Activated T-helper 17 cell treated with anti-CD3 and anti-CD28 coated beads, Interleukin-2, amount 50 U/mL, for 72 hours (primary cell): Measurements from ENCODE around the gene ALG13. TPM values are rescaled to one million over a fixed set of nuclear protein-coding genes. Genes with fewer than 3 reads are reported as not detected.
"Not testable (repeated sequence)": the region's sequence is repeated elsewhere in the genome, so short reads cannot be mapped to it uniquely, and the experiment has no call there.

Experiments used
- ATAC-seq: fragments of 150-1000 bp; cut with Tn5 transposase; replicated peaks from 2 replicates; pipeline ENCODE4 v1.10.0; 2021; ENCODE audit warnings: mild to moderate bottlenecking, moderate library complexity
- H3K27ac Mint-ChIP-seq: one replicate; pipeline ENCODE4 v1.8.0; 2022; ENCODE audit warnings: mixed read lengths
- H3K27me3 Mint-ChIP-seq: one replicate; pipeline ENCODE4 v1.8.0; 2022; ENCODE audit warnings: mixed read lengths
- H3K36me3 Mint-ChIP-seq: one replicate; pipeline ENCODE4 v1.8.0; 2022; ENCODE audit warnings: low read depth, mild to moderate bottlenecking, mixed read lengths
- H3K4me1 Mint-ChIP-seq: one replicate; pipeline ENCODE4 v1.8.0; 2022; ENCODE audit warnings: mixed read lengths
- H3K4me3 Mint-ChIP-seq: one replicate; pipeline ENCODE4 v1.8.0; 2022; ENCODE audit warnings: mild to moderate bottlenecking, mixed read lengths
- H3K9me3 Mint-ChIP-seq: one replicate; pipeline ENCODE4 v1.8.0; 2022; ENCODE audit warnings: mixed read lengths
- total RNA-seq, 2 donors: library from RNA; stranded (reverse); gene quantifications; one replicate each; pipeline ENCODE4 v1.2.3, GENCODE V29; 2022

Gene ALG13
- total RNA-seq: 10 to 100 TPM; 49.0 to 83.1 TPM

DNA sequence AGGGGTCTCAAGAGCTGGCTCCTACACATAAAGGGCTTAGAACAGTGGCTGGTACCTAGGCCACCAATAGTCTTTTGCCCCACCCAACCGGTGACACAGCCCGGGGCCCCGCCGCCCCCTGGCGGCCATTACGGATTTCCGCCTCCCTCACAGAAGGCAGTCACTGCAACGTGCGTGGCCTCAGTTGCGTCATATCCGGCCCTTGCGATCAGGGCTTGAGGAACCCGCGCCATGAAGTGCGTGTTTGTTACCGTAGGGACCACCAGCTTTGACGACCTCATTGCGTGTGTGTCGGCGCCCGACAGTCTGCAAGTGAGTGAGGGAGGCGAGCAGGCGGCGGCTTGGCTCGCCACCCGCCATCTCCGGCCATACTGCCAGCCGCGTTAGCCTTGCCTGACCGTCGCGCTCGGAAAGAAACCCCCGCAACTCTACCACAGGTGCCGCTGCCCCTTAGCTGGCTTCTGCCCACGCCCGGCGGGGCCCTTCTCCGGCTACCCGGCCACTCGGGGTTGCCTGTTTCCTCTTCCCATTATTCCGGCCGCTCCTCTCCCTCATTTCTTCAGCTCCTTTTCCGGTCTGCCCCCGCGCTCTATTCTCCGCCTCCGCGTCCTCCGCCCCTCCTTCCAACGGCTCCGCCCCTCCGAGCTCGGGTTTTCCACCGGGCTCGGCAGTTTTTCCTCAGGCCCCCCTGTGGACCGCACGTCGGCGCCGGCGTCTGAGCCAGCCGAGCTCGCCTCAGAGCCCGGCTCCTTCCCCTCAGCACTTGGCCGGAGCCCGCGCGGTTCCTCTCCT is at the start of gene ALG13:
TSS of gene ALG13 (plus strand) at position 183 of the 792 bp plus-strand sequence. CDS start at position 232, 49 bp downstream.
- no peaks in the 10 kb centered on the region for H3K27me3 Mint-ChIP-seq
- H3K27ac Mint-ChIP-seq: peak within 1 kb of the TSS; percentile 95
- peaks cover 51% of the 10 kb centered on the region for H3K36me3 Mint-ChIP-seq
- peak; percentile 96 for ATAC-seq
- H3K9me3 Mint-ChIP-seq: no peaks in the 10 kb centered on the region
- H3K4me3 Mint-ChIP-seq: peak within 1 kb of the TSS; percentile 85
- H3K4me1 Mint-ChIP-seq: peaks cover 16% of the 10 kb centered on the region

- H3K27ac Mint-ChIP-seq: no peak overlapping the region
- H3K9me3 Mint-ChIP-seq: no peaks in the 10 kb centered on the region
- H3K36me3 Mint-ChIP-seq: no peaks in the 10 kb centered on the region
- H3K4me3 Mint-ChIP-seq: no peak overlapping the region
- no peaks in the 10 kb centered on the region for H3K4me1 Mint-ChIP-seq
- no peak for ATAC-seq
- no peaks in the 10 kb centered on the region for H3K27me3 Mint-ChIP-seq
Observed at GRCh38 chrX:111634823-111635729, 45.9 kb upstream of the ALG13 start.

GRCh38 chrX:111641969-111642368 is 39.0 kb upstream of the ALG13 start:
- H3K36me3 Mint-ChIP-seq: no peaks in the 10 kb centered on the region
- no peak overlapping the region for H3K27ac Mint-ChIP-seq
- ATAC-seq: no peak
- no peak overlapping the region for H3K4me3 Mint-ChIP-seq
- H3K4me1 Mint-ChIP-seq: no peaks in the 10 kb centered on the region
- H3K9me3 Mint-ChIP-seq: peaks cover 3% of the 10 kb centered on the region
- no peaks in the 10 kb centered on the region for H3K27me3 Mint-ChIP-seq

- H3K4me3 Mint-ChIP-seq, H3K4me1 Mint-ChIP-seq, H3K36me3 Mint-ChIP-seq, H3K9me3 Mint-ChIP-seq, H3K27ac Mint-ChIP-seq, ATAC-seq, H3K27me3 Mint-ChIP-seq: not testable (repeated sequence)
Observed at GRCh38 chrX:111645165-111645564, 35.8 kb upstream of the ALG13 start.

DNA sequence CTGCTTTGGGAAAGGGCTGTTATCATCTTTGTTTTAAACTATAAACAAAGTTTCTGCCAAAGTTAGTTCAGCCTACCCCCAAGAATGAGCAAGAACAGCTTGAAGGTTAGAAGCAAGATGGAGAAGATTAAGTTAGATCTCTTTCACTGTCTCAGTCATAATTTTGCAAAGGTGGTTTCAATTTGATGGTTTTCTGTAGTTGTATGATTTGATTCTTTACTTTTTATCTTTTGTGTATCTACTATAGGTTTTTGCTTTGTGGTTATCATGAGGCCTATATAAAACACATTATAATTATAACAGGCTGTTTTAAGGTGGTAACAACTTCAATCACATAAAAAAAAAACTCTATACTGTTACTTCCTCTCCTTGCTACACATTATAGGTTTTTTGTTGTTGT is 35.4 kb upstream of the ALG13 start:
- H3K4me3 Mint-ChIP-seq: no peak overlapping the region
- no peaks in the 10 kb centered on the region for H3K36me3 Mint-ChIP-seq
- H3K9me3 Mint-ChIP-seq: peaks cover 3% of the 10 kb centered on the region
- peak; percentile 38 for ATAC-seq
- H3K27me3 Mint-ChIP-seq: no peaks in the 10 kb centered on the region
- H3K27ac Mint-ChIP-seq: no peak overlapping the region
- no peaks in the 10 kb centered on the region for H3K4me1 Mint-ChIP-seq

DNA sequence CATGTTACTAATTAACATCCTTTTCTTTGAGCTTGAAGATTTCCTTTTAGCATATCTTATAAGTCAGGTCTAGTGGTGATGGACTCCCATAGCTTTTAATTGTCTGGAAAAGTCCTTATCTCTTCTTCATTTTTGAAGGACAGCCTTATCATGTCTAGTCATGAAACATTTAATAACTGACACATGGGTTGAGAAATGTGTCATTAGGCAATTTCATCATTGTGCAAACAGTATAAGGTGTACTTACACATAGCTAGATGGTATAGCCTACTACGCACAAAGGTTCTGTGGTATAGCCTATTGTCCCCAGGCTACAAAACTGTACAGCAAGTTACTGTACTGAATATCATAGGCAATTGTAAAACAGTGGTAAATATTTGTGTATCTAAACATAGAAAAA is 34.5 kb upstream of the ALG13 start:
- H3K27ac Mint-ChIP-seq: no peak overlapping the region
- no peaks in the 10 kb centered on the region for H3K4me1 Mint-ChIP-seq
- no peaks in the 10 kb centered on the region for H3K36me3 Mint-ChIP-seq
- peaks cover 3% of the 10 kb centered on the region for H3K9me3 Mint-ChIP-seq
- ATAC-seq: no peak
- H3K4me3 Mint-ChIP-seq: no peak overlapping the region
- no peaks in the 10 kb centered on the region for H3K27me3 Mint-ChIP-seq

DNA sequence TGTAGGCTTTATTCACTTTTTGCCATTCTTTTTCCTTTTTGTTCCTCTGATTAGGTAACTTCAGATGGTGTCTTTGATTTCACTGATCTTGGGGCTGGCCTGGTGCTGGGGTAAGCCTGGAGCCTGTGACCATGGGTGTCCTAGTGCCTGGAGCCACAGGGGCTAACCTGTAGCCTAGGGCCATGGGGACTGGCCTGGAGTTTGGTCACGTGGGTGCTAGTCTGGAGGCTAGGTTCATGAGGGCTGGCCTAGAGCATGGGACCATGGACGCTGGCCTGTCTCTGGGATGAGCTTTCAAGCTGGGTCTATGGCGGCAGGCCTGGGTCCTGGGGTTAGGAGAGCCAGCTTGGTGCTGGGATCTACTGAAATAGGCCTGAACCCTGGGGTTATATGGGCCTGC is 32.2 kb upstream of the ALG13 start:
- no peak for ATAC-seq
- peaks cover 3% of the 10 kb centered on the region for H3K9me3 Mint-ChIP-seq
- no peaks in the 10 kb centered on the region for H3K36me3 Mint-ChIP-seq
- H3K4me3 Mint-ChIP-seq: no peak overlapping the region
- H3K27me3 Mint-ChIP-seq: no peaks in the 10 kb centered on the region
- no peaks in the 10 kb centered on the region for H3K4me1 Mint-ChIP-seq
- no peak overlapping the region for H3K27ac Mint-ChIP-seq

DNA sequence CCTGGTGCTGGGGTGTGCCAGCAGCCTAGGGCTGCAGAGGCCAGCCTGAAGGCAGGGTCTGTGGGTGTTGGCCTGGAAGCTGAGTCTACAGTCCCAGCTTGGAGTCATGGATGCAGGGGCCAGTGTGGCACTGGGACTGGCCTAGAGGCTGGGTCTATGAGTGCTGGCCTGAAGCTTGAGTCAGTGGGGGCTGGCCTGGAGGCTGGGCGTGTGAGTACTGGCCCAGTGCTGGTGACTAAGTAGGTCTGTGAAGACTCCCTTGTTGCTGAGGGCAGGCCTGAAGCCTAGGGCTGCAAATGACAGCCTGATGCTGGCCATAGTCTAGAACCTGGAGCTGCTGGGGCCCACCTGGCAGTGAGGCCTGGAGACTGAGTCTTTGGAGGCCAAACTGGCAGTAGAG is 31.3 kb upstream of the ALG13 start:
- no peak for ATAC-seq
- Mint-ChIP-seq H3K4me1 (no peaks in the 10 kb centered on the region), H3K9me3 (peaks cover 3% of the 10 kb centered on the region), H3K4me3 (no peak overlapping the region), H3K27me3 (no peaks in the 10 kb centered on the region), H3K36me3 (no peaks in the 10 kb centered on the region), H3K27ac (no peak overlapping the region)

- no peak for ATAC-seq
- H3K9me3 Mint-ChIP-seq: no peaks in the 10 kb centered on the region
- no peaks in the 10 kb centered on the region for H3K27me3 Mint-ChIP-seq
- H3K4me1 Mint-ChIP-seq: no peaks in the 10 kb centered on the region
- H3K27ac Mint-ChIP-seq: no peak overlapping the region
- no peaks in the 10 kb centered on the region for H3K36me3 Mint-ChIP-seq
- H3K4me3 Mint-ChIP-seq: no peak overlapping the region
Observed at GRCh38 chrX:111650845-111651244, 30.1 kb upstream of the ALG13 start.

DNA sequence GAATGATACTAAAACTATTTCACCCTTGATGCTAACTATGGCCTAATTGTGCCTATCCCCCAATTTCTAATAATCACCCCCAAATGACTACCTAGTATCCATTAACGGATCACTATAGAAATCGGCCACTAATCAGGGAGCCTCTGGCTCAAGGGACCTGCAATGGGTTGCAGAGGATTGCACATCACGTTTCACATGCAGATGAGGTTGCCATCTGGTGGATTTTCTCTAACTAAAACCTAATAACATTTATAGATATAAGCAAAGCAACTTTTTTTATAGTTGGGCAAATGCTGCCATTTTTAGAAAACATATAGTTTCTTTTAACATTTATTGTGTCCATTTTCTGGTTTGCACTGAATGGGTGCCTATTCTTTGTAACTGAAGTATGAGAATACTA is 28.3 kb upstream of the ALG13 start:
- no peaks in the 10 kb centered on the region for H3K36me3 Mint-ChIP-seq
- no peaks in the 10 kb centered on the region for H3K9me3 Mint-ChIP-seq
- H3K27me3 Mint-ChIP-seq: no peaks in the 10 kb centered on the region
- H3K27ac Mint-ChIP-seq: no peak overlapping the region
- no peak for ATAC-seq
- no peak overlapping the region for H3K4me3 Mint-ChIP-seq
- H3K4me1 Mint-ChIP-seq: no peaks in the 10 kb centered on the region

DNA sequence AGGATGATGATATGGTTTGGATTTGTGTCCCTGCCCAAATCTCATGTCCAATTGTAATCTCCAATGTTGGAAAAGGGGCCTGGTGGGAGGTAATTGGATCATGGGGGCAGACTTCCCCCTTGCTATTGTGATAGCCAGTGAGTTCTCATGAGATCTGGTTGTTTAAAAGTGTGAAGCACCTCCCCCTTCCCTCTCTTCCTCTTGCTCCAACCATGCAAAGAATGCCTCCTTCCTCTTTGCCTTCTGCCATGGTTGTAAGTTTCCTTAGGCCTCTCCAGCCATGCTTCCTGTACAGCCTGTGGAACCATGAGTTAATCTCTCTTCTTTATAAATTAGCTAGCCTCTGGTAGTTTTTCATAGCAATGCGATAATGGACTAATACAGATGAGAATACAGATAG is 19.7 kb upstream of the ALG13 start:
- no peak for ATAC-seq
- H3K4me3 Mint-ChIP-seq: no peak overlapping the region

GRCh38 chrX:111662292-111662691 is 18.7 kb upstream of the ALG13 start:
- H3K4me3 Mint-ChIP-seq: no peak overlapping the region
- no peak for ATAC-seq
- no peak overlapping the region for H3K27ac Mint-ChIP-seq
- H3K36me3 Mint-ChIP-seq: no peaks in the 10 kb centered on the region
- H3K4me1 Mint-ChIP-seq: no peaks in the 10 kb centered on the region
- H3K9me3 Mint-ChIP-seq: no peaks in the 10 kb centered on the region
- no peaks in the 10 kb centered on the region for H3K27me3 Mint-ChIP-seq

More for the DNA sequence above, 19.7 kb upstream of the ALG13 start:
- Mint-ChIP-seq H3K27ac (no peak overlapping the region), H3K36me3 (no peaks in the 10 kb centered on the region), H3K4me1 (no peaks in the 10 kb centered on the region), H3K27me3 (no peaks in the 10 kb centered on the region), H3K9me3 (no peaks in the 10 kb centered on the region)

DNA sequence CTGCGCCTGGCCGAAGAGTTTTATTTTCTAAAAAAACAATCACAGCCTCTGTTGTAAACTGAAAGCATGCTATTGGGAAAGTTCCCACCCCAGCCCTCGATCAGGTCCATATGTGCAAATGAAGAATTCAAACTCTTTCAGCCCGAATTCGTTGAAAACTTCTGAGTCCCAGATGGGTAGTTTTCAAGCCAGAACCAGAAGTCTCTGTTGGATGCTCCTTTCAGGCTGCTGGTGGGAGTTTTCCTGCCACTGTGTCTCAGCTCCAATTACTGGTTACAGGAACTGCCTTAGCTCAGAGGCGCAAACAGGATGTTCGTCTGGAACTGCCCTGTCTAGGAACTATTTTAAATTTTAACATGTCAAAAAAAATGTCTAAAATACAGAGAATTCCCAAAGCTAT is 9.3 kb upstream of the ALG13 start:
- Mint-ChIP-seq H3K27ac (no peak overlapping the region), H3K27me3 (no peaks in the 10 kb centered on the region), H3K4me3 (no peak overlapping the region), H3K36me3 (no peaks in the 10 kb centered on the region), H3K9me3 (no peaks in the 10 kb centered on the region), H3K4me1 (no peaks in the 10 kb centered on the region)
- no peak for ATAC-seq

DNA sequence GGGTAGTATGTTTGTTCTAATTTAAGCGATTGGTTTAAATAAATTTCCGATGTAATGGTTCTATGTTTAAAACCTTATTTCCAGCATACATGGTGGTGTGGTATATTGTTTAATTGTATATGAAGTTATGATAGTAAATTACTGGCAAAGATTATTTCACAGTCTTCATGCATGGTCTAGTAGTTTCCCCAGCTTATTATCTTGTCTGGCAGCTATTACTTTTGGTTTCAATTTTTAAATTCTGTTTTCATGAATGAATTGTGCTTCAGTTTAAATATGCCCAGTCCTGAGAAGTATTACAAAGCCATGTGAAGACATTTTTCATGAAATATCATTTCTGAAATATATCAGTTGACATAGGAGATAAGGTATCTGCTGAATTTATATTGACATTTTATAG is 6.3 kb downstream of the ALG13 start:
- no peaks in the 10 kb centered on the region for H3K27me3 Mint-ChIP-seq
- H3K4me1 Mint-ChIP-seq: peaks cover 15% of the 10 kb centered on the region
- no peaks in the 10 kb centered on the region for H3K9me3 Mint-ChIP-seq
- no peak overlapping the region for H3K4me3 Mint-ChIP-seq
- ATAC-seq: no peak
- H3K36me3 Mint-ChIP-seq: peaks cover 95% of the 10 kb centered on the region
- no peak overlapping the region for H3K27ac Mint-ChIP-seq

DNA sequence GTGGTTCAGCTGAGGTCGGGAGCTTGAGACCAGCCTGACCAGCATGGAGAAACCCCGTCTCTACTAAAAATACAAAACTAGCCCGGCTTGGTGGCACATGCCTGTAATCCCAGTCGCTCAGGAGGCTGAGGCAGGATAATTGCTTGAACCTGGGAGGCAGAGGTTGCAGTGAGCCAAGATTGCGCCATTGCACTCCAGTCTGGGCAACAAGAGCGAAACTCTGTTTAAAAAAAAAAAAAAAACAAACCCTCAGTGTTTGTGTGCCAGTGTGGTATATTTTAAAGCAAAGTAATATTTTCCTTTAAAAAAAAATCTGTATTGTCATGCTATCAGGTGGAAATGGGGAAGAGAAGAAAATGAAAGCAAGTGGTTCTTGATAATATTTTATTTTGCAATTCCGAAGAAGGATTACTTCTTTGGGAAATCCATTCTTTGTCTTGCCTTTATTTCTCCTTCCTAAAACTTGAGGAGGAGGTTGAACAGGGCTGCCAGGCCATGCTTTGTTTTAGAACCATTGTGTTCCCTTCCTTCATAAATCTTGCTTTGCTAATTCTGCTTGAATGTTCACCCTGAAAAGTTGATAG is 14.4 kb downstream of the ALG13 start:
- Mint-ChIP-seq H3K27ac (no peak overlapping the region), H3K27me3 (no peaks in the 10 kb centered on the region), H3K4me3 (no peak overlapping the region), H3K36me3 (peaks cover 55% of the 10 kb centered on the region), H3K9me3 (no peaks in the 10 kb centered on the region), H3K4me1 (no peaks in the 10 kb centered on the region)
- ATAC-seq: no peak
